CD4-positive, alpha-beta T cell (primary cell): ENCODE results near the gene FKBP15. TPM values are rescaled to one million over a fixed set of nuclear protein-coding genes. Genes with fewer than 3 reads are reported as not detected.

ENCODE experiments used
- ATAC-seq: fragments of 200-7000 bp; cut with Tn5 transposase; one replicate; pipeline ENCODE4 v1.10.0; 2022; ENCODE audit warnings: mild to moderate bottlenecking; ENCODE audit not compliant: poor library complexity
- CTCF ChIA-PET: fragments of 350-600 bp; sonication (Branson Sonifier 250); formaldehyde crosslinking; loops from one replicate; lab custom pipeline; 2021; ENCODE audit warnings: antibody characterized with exemption, inconsistent platforms; lab: Charles Lee
- POLR2A ChIA-PET: fragments of 350-600 bp; sonication (Branson Sonifier 250); formaldehyde crosslinking; loops from one replicate; lab custom pipeline; 2021; ENCODE audit warnings: antibody characterized with exemption, inconsistent platforms; lab: Charles Lee
- DNase-seq, 14 experiments: peaks; one replicate each; pipeline ENCODE4 v3.0.0-alpha.2; 2013 to 2020; ENCODE audit warnings: mixed read lengths in 2 of 14
- H3K27ac ChIP-seq, 2 donors: one replicate each; pipeline versions ENCODE4 v1.5.1 to v1.7.0; 2013; ENCODE audit warnings: low read length in 2 of 2, low read depth in 1 of 2, mild to moderate bottlenecking in 1 of 2
- H3K27me3 ChIP-seq, 2 experiments: 1 replicate in 1 of 2; 2 replicates in 1 of 2; pipeline versions ENCODE4 v1.6.1 to v1.7.0; 2013; ENCODE audit warnings: low read length in 2 of 2, control low read depth in 1 of 2, mild to moderate bottlenecking in 1 of 2, moderate library complexity in 1 of 2; ENCODE audit not compliant: insufficient read depth in 2 of 2, control insufficient read depth in 1 of 2
- H3K36me3 ChIP-seq: one replicate; pipeline ENCODE4 v1.6.1; 2013; ENCODE audit warnings: low read length, control low read depth; ENCODE audit not compliant: insufficient read depth
- H3K4me1 ChIP-seq: one replicate; pipeline ENCODE4 v1.6.1; 2013; ENCODE audit warnings: low read length, control low read depth; ENCODE audit not compliant: insufficient read depth
- H3K4me3 ChIP-seq: one replicate; pipeline ENCODE4 v1.5.1; 2013; ENCODE audit warnings: mild to moderate bottlenecking, low read length, moderate library complexity
- H3K9me3 ChIP-seq, 2 experiments: 1 replicate in 1 of 2; 2 replicates in 1 of 2; pipeline versions ENCODE4 v1.6.1 to v1.7.0; 2013; ENCODE audit warnings: low read length in 2 of 2, mild to moderate bottlenecking in 2 of 2, control low read depth in 1 of 2, moderate library complexity in 1 of 2; ENCODE audit not compliant: control insufficient read depth in 1 of 2, insufficient read depth in 1 of 2
- H3K27ac Mint-ChIP-seq: one replicate; pipeline ENCODE4 v1.8.0; 2020; ENCODE audit warnings: mixed read lengths
- H3K27me3 Mint-ChIP-seq: one replicate; pipeline ENCODE4 v1.8.0; 2021; ENCODE audit warnings: mixed read lengths
- H3K36me3 Mint-ChIP-seq: one replicate; pipeline ENCODE4 v1.8.0; 2021; ENCODE audit warnings: low read depth, mixed read lengths
- H3K4me1 Mint-ChIP-seq: one replicate; pipeline ENCODE4 v1.8.0; 2021; ENCODE audit warnings: low read depth, mixed read lengths
- H3K4me3 Mint-ChIP-seq: one replicate; pipeline ENCODE4 v1.8.0; 2020; ENCODE audit warnings: mild to moderate bottlenecking, mixed read lengths
- H3K9me3 Mint-ChIP-seq: one replicate; pipeline ENCODE4 v1.8.0; 2020; ENCODE audit warnings: mixed read lengths
- intact Hi-C, 2 experiments: fragments of 100-400 bp; cut with DNase I in 1 of 2; cut with micrococcal nuclease in 1 of 2; formaldehyde crosslinking; loops; one replicate each; pipeline versions ENCODE4 v1.15.1 to v1.9.0; 2023 to 2025; cut with DNase I, micrococcal nuclease
- total RNA-seq, 174 experiments: library from RNA in 2 of 174; stranded (reverse) in 2 of 174; gene quantifications; one replicate each; pipeline ENCODE4 v1.2.3 and lab custom pipeline; 2021 to 2026
- TF ChIP-seq, protein P1 (sequence below): fragments of 200-600 bp; IDR thresholded peaks from one replicate; pipeline ENCODE4 v1.8.0; 2022; ENCODE audit warnings: antibody characterized with exemption, mild to moderate bottlenecking

Gene FKBP15
- total RNA-seq, 2 experiments from 2014 or later, result 11.9 to 14.2 TPM

- ChIA-PET POLR2A (no interaction called here), CTCF (no interaction called here)
- H3K27me3 ChIP-seq, result no peaks in the 10 kb centered on the region
- Mint-ChIP-seq H3K4me1 (no peaks in the 10 kb centered on the region), H3K27ac (no peak overlapping the region), H3K9me3 (no peaks in the 10 kb centered on the region), H3K27me3 (no peaks in the 10 kb centered on the region), H3K4me3 (no peak overlapping the region), H3K36me3 (peaks cover 100% of the 10 kb centered on the region)
- H3K36me3 ChIP-seq, result peaks cover 76% of the 10 kb centered on the region
- ATAC-seq (no peak), DNase-seq (no peak)
- H3K4me3 ChIP-seq, result no peak overlapping the region
- no peak overlapping the region for H3K27ac ChIP-seq
- intact Hi-C loops, result loop anchor here in 1 of 2 experiments (1.0 kb wide), 1 partner anchor 11 kb away; no protein-coding TSS in a partner anchor
- TF ChIP-seq, protein P1, sequence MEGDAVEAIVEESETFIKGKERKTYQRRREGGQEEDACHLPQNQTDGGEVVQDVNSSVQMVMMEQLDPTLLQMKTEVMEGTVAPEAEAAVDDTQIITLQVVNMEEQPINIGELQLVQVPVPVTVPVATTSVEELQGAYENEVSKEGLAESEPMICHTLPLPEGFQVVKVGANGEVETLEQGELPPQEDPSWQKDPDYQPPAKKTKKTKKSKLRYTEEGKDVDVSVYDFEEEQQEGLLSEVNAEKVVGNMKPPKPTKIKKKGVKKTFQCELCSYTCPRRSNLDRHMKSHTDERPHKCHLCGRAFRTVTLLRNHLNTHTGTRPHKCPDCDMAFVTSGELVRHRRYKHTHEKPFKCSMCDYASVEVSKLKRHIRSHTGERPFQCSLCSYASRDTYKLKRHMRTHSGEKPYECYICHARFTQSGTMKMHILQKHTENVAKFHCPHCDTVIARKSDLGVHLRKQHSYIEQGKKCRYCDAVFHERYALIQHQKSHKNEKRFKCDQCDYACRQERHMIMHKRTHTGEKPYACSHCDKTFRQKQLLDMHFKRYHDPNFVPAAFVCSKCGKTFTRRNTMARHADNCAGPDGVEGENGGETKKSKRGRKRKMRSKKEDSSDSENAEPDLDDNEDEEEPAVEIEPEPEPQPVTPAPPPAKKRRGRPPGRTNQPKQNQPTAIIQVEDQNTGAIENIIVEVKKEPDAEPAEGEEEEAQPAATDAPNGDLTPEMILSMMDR, result no peak
- H3K9me3 ChIP-seq, result no peaks in the 10 kb centered on the region
- H3K4me1 ChIP-seq, result no peaks in the 10 kb centered on the region
Measured at GRCh38 chr9:113205432-113205831, 15.6 kb downstream of the FKBP15 start.

- Histone ChIP-seq H3K4me3 (no peak overlapping the region), H3K36me3 (peaks cover 70% of the 10 kb centered on the region), H3K4me1 (no peaks in the 10 kb centered on the region), H3K27me3 (no peaks in the 10 kb centered on the region), H3K27ac (no peak overlapping the region), H3K9me3 (no peaks in the 10 kb centered on the region)
- no peak overlapping the region for H3K27ac Mint-ChIP-seq
- POLR2A ChIA-PET, result no interaction called here
- DNase-seq (no peak), ATAC-seq (no peak)
- H3K4me3 Mint-ChIP-seq, result no peak overlapping the region
- no peaks in the 10 kb centered on the region for H3K27me3 Mint-ChIP-seq
- CTCF ChIA-PET, result no interaction called here
- TF ChIP-seq, protein P1, result no peak
- intact Hi-C loops, result no loop called here
- peaks cover 96% of the 10 kb centered on the region for H3K36me3 Mint-ChIP-seq
- H3K9me3 Mint-ChIP-seq, result no peaks in the 10 kb centered on the region
- no peaks in the 10 kb centered on the region for H3K4me1 Mint-ChIP-seq
Measured at GRCh38 chr9:113199683-113200329, 21.3 kb downstream of the FKBP15 start.

DNA sequence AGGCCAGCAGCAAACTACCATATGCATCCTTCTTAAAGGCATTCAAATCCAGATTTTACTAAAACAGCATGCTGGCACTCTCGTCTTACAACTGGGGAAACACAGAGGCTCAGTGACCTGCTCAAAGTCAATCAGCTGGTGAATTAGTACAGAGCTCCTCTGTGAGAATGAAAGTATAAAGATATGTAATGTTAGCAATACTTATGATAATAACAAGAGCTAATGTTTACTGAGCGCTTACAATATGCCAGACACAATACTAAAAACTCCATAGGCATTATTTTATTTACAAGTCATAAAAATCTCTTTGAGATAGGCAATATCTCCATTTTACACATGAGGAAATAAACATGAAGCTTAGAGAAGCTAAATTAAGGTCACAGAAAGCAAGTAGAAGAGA lies 28.6 kb downstream of the FKBP15 start:
- Mint-ChIP-seq H3K4me1 (no peaks in the 10 kb centered on the region), H3K27ac (no peak overlapping the region), H3K27me3 (no peaks in the 10 kb centered on the region), H3K36me3 (peaks cover 85% of the 10 kb centered on the region), H3K4me3 (no peak overlapping the region), H3K9me3 (no peaks in the 10 kb centered on the region)
- ChIA-PET CTCF (no interaction called here), POLR2A (no interaction called here)
- Histone ChIP-seq H3K9me3 (no peaks in the 10 kb centered on the region), H3K27me3 (no peaks in the 10 kb centered on the region), H3K4me1 (no peaks in the 10 kb centered on the region), H3K36me3 (peaks cover 66% of the 10 kb centered on the region), H3K4me3 (no peak overlapping the region), H3K27ac (no peak overlapping the region)
- TF ChIP-seq, protein P1, result no peak
- ATAC-seq, result no peak
- no peak for DNase-seq
- intact Hi-C loops, result no loop called here
